AG04450 (cell line): ENCODE results near the gene NPLOC4. TPM values are rescaled to one million over a fixed set of nuclear protein-coding genes. Genes with fewer than 3 reads are reported as not detected.

Experiments used
- CTCF ChIA-PET: fragments of 300-600, 350-600 bp; formaldehyde crosslinking; extraction: SDS; loops from one replicate; lab custom pipeline; 2022; ENCODE audit warnings: antibody characterized with exemption, inconsistent platforms; lab: Charles Lee
- POLR2A ChIA-PET: fragments of 350-600 bp; formaldehyde crosslinking; extraction: SDS; loops from one replicate; lab custom pipeline; 2021; ENCODE audit warnings: antibody characterized with exemption, inconsistent platforms; lab: Yijun Ruan, JAX
- DNase-seq: peaks from one replicate; pipeline ENCODE4 v3.0.0-alpha.2; 2011; ENCODE audit warnings: low read depth, low spot score
- H3K27ac ChIP-seq: one replicate; pipeline ENCODE4 v1.5.1; 2012; ENCODE audit warnings: low read depth, low read length, control low read depth
- H3K27me3 ChIP-seq: one replicate; pipeline ENCODE4 v1.6.0; 2012; ENCODE audit warnings: low read length; ENCODE audit not compliant: control insufficient read depth, insufficient read depth
- H3K4me3 ChIP-seq: 2 replicates; pipeline ENCODE4 v1.5.1; 2011; ENCODE audit warnings: mild to moderate bottlenecking, low read depth, low read length, control low read depth
- H3K9me3 ChIP-seq: 2 replicates; pipeline ENCODE4 v1.5.1; 2012; ENCODE audit warnings: low read length; ENCODE audit not compliant: control insufficient read depth, insufficient read depth
- polyA plus RNA-seq: library from polyadenylated mRNA; depleted of rRNA; stranded (reverse); fragments of >200 nt; gene quantifications from 2 replicates; pipeline ENCODE4 v1.2.3, GENCODE V29; 2011
- TF ChIP-seq, protein P1 (sequence below): IDR thresholded peaks from 2 replicates; pipeline ENCODE4 v1.5.1; 2011; ENCODE audit warnings: low read depth, low read length, control low read depth, inconsistent platforms

The NPLOC4 gene
- polyA plus RNA-seq, 1 experiment, result 66.5 TPM

DNA sequence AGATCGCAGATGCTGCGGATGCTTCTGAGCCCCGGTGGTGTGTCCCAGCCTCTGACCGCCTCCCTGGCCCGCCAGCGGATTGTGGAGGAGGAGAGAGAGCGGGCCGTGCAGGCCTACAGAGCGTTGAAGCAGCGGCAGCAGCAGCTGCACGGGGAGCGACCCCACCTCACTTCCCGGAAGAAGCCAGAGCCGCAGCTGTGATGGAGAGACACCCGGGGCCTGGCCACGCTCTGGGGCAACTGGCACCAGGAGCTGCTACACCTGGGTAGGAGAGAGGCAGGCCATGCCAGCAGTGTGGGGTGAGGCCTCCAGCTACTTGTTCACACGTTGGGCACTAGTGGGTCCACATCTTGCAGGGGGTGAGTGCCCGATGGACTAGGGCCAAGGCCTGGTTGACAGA is 35.6 kb upstream of the NPLOC4 start:
- TF ChIP-seq, protein P1, sequence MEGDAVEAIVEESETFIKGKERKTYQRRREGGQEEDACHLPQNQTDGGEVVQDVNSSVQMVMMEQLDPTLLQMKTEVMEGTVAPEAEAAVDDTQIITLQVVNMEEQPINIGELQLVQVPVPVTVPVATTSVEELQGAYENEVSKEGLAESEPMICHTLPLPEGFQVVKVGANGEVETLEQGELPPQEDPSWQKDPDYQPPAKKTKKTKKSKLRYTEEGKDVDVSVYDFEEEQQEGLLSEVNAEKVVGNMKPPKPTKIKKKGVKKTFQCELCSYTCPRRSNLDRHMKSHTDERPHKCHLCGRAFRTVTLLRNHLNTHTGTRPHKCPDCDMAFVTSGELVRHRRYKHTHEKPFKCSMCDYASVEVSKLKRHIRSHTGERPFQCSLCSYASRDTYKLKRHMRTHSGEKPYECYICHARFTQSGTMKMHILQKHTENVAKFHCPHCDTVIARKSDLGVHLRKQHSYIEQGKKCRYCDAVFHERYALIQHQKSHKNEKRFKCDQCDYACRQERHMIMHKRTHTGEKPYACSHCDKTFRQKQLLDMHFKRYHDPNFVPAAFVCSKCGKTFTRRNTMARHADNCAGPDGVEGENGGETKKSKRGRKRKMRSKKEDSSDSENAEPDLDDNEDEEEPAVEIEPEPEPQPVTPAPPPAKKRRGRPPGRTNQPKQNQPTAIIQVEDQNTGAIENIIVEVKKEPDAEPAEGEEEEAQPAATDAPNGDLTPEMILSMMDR, result no peak
- Histone ChIP-seq H3K4me3 (no peak overlapping the region), H3K27me3 (no peaks in the 10 kb centered on the region), H3K9me3 (no peaks in the 10 kb centered on the region; the same call in 1 of the 2 replicates), H3K27ac (no peak overlapping the region)
- CTCF ChIA-PET, result interaction anchor here (0.7 kb wide), 1 partner anchor 66 kb away, joined by 4 read pairs; no protein-coding TSS in a partner anchor
- POLR2A ChIA-PET, result no interaction called here
- DNase-seq, result no peak

DNA sequence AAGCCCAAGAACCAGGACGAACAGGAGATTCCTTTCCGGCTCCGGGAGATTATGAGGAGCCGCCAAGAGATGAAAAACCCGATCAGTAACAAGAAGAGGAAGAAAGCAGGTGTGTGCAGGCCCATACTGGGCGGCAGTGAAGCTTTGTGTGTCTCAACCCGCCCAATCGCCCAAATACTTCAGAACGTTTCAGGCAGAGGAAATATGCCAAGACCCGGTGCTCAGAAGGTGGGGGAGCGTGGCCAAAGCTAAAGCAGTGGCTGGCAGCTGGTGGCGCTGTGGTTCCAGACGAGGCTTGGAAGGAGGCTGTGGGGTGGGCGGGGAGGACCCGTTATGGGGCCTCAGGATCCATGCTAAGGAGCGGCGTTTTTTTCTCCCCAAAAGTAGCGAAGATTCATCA is 30.8 kb upstream of the NPLOC4 start:
- H3K4me3 ChIP-seq, result no peak overlapping the region

DNA sequence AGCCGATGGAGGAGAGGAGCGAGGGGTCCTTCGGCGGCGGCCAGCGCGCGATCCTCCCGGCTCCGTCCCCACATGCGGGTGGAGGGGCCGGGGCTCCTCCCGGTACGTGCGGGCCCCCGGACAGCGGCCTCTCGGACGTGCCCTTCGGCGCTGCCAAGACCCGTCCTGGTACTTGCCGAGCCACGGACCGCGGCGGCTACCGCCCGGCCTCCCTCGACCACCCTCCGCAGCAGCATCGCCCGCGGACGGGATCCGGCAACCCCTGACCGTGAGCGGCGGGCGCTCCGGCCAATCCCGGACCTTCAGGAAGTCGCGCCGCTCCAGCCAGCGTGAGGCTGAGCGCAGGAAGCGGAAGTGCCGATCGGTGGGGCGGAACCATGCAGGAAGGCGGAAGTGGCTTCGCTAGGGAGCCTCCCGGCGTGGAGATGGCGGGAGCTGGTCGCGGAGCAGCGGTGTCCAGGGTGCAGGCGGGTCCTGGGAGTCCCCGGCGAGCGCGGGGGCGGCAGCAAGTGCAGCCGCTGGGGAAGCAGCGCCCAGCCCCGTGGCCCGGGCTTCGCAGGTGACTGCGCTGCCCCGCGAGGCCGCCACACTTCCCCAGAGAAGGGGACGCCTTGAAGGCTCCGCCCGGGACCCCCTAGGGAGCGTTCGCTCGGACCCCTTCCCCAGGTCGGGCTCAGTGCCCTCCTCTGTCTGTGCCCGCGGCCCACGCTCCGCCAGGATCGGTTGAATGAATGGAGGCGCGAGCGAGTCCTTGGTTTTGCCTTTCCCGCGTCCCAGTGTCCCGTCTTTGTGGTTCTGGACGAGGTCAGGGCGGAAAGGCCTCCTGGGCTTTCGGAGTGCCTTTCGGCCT is 29.7 kb upstream of the NPLOC4 start, which contains the start of the genes CCDC137 and OXLD1:
Gene CCDC137, plus strand, starts transcription at position 396 of the 850 bp plus-strand sequence. Its CDS starts 30 bp downstream, at position 426.
Gene OXLD1, minus strand, starts transcription at position 264 of the 850 bp plus-strand sequence. Its CDS starts 28 bp downstream, at position 236.
- TF ChIP-seq, protein P1, result no peak
- Histone ChIP-seq H3K9me3 (no peaks in the 10 kb centered on the region; the same call in 1 of the 2 replicates), H3K27me3 (no peaks in the 10 kb centered on the region), H3K4me3 (peak within 1 kb of the TSS; percentile 85), H3K27ac (peak within 1 kb of the TSS; percentile 61)
- CTCF ChIA-PET, result interaction anchor here (1.0 kb wide), 1 partner anchor 9 kb away, joined by 4 read pairs; no protein-coding TSS in a partner anchor
- peak; percentile 91 for DNase-seq
- POLR2A ChIA-PET, result interaction anchor here (0.8 to 1.8 kb wide), 7 partner anchors 9 to 36 kb away, joined by 3 to 7 read pairs (median 4); partner anchors contain the start of genes ARL16, HGS and MRPL12

More for the DNA sequence above, 30.8 kb upstream of the NPLOC4 start:
- Histone ChIP-seq H3K27me3 (no peaks in the 10 kb centered on the region), H3K27ac (no peak overlapping the region), H3K9me3 (no peaks in the 10 kb centered on the region; the same call in 1 of the 2 replicates)
- no peak for DNase-seq
- TF ChIP-seq, protein P1, result no peak
- ChIA-PET POLR2A (interaction anchor here (0.6 to 0.7 kb wide), 2 partner anchors 17 to 259 kb away, joined by 5 to 7 read pairs; no protein-coding TSS in a partner anchor), CTCF (no interaction called here)

DNA sequence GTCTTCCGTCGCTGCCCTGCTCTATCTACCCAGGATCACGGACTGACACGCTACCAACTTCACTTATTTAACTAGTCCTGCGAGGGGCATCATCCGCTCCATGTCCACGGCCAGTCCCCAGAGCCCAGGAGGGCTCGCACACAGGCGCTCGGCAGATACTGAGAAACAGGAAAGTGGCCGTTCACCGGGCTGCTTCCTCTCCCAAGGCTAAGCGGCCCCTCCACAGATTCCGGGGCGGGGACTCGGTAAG is 29.1 kb upstream of the NPLOC4 start:
- peak overlapping the region; percentile 85 for H3K4me3 ChIP-seq
- peak overlapping the region; percentile 61 for H3K27ac ChIP-seq
- TF ChIP-seq, protein P1, result no peak
- H3K27me3 ChIP-seq, result no peaks in the 10 kb centered on the region
- ChIA-PET POLR2A (interaction anchor here (0.8 to 1.8 kb wide), 7 partner anchors 10 to 37 kb away, joined by 3 to 7 read pairs (median 4); partner anchors contain the start of genes ARL16, HGS, MRPL12 and NPLOC4), CTCF (interaction anchor here (1.0 to 1.2 kb wide), 2 partner anchors 10 to 65 kb away, joined by 3 to 4 read pairs; no protein-coding TSS in a partner anchor)
- H3K9me3 ChIP-seq, result no peaks in the 10 kb centered on the region; the same call in 1 of the 2 replicates
- DNase-seq, result no peak
